Sigmoid colon (tissue), 7 donors: ENCODE data around the gene KRTAP10-9. TPM values are rescaled to one million over a fixed set of nuclear protein-coding genes. Genes with fewer than 3 reads are reported as not detected.
"Not testable (repeated sequence)": the region's sequence is repeated elsewhere in the genome, so short reads cannot be mapped to it uniquely, and the experiment has no call there.

Source experiments
- DNase-seq: peaks from one replicate; pipeline ENCODE4 v3.0.0-alpha.2; 2019
- H3K27ac ChIP-seq, 4 donors: fragments of 200-600 bp; sonication (generic); one replicate each; pipeline ENCODE4 v1.5.1; 2016 to 2019; ENCODE audit warnings: mild to moderate bottlenecking in 1 of 4
- H3K27me3 ChIP-seq, 3 donors: fragments of 200-600 bp; sonication (generic); one replicate each; pipeline ENCODE4 v1.5.1; 2019; ENCODE audit warnings: mild to moderate bottlenecking in 1 of 3
- H3K36me3 ChIP-seq, 4 donors: fragments of 200-600 bp; sonication (generic); one replicate each; pipeline ENCODE4 v1.5.1; 2016 to 2019
- H3K4me1 ChIP-seq, 4 donors: fragments of 200-600 bp; sonication (generic); one replicate each; pipeline ENCODE4 v1.5.1; 2017 to 2019
- H3K4me3 ChIP-seq, 4 donors: fragments of 200-600 bp; sonication (generic); one replicate each; pipeline ENCODE4 v1.5.1; 2017 to 2019; ENCODE audit warnings: mild to moderate bottlenecking in 2 of 4, moderate library complexity in 1 of 4
- H3K9me3 ChIP-seq, 4 donors: fragments of 200-600 bp in 3 of 4; sonication (generic) in 3 of 4; one replicate each; pipeline versions ENCODE4 v1.5.1 to v1.6.1; 2013 to 2019
- CTCF ChIP-seq, 4 experiments: fragments of 450-650 bp in 3 of 4; fragments of 200-600 bp in 1 of 4; IDR thresholded peaks; one replicate each; pipeline ENCODE4 v1.5.1; 2016 to 2019; ENCODE audit warnings: antibody characterized with exemption in 4 of 4, mild to moderate bottlenecking in 3 of 4, moderate library complexity in 2 of 4
- EP300 ChIP-seq, 4 donors: sonication (generic); formaldehyde crosslinking; IDR thresholded peaks; one replicate each; pipeline ENCODE4 v1.6.1; 2017; ENCODE audit warnings: antibody characterized with exemption in 4 of 4
- POLR2A ChIP-seq, 2 donors: fragments of 450-650 bp; IDR thresholded peaks; one replicate each; pipeline ENCODE4 v1.6.1; 2016; ENCODE audit warnings: antibody characterized with exemption in 2 of 2, mild to moderate bottlenecking in 2 of 2, moderate library complexity in 2 of 2
- POLR2AphosphoS5 ChIP-seq, 4 donors: sonication (generic); formaldehyde crosslinking; IDR thresholded peaks; one replicate each; pipeline ENCODE4 v1.6.1; 2017; ENCODE audit warnings: antibody characterized with exemption in 4 of 4
- WGBS, 2 donors: extraction: QIAGEN DNeasy Blood & Tissue Kit; methylation state at CpG; one replicate each; pipeline ENCODE4 v1.1.7; 2013; 5-methylcytosine and 5-hydroxymethylcytosine counted together
- intact Hi-C: fragments of 100-400 bp; cut with DNase I; formaldehyde crosslinking; loops from one replicate; pipeline ENCODE4 v1.15.1; 2023
- polyA plus RNA-seq, 3 donors: library from polyadenylated mRNA; stranded (reverse); fragments of 200-250 nt; gene quantifications; one replicate each; pipeline ENCODE4 v1.2.3, GENCODE V29; 2013
- total RNA-seq, 4 donors: library from RNA; depleted of rRNA; stranded (reverse); fragments of >200 nt; gene quantifications; one replicate each; pipeline ENCODE4 v1.1.0, GENCODE V29; 2016
- donor health status: healthy with polysubstance abuse.
- donor health status: Bipolar disorder and iron deficiency.
- donor health status: healthy.

KRTAP10-9 gene
- not detected for total RNA-seq
- not detected for polyA plus RNA-seq

- Histone ChIP-seq H3K36me3 (no peaks in the 10 kb centered on the region), H3K27me3 (peaks cover 0 to 26% (median 13%) of the 10 kb centered on the region in 3 donors), H3K4me1 (no peaks in the 10 kb centered on the region), H3K4me3 (no peak within 1 kb of the TSS), H3K9me3 (peaks cover 0 to 11% (median 5%) of the 10 kb centered on the region in 4 donors), H3K27ac (no peak within 1 kb of the TSS)
- intact Hi-C loops, result no loop called here
- no peak for DNase-seq
- TF ChIP-seq POLR2A (IDR thresholded peaks at IDR 0.05), result no peak
- no peak for TF ChIP-seq EP300 (IDR thresholded peaks at IDR 0.05)
- no peak for TF ChIP-seq CTCF (IDR thresholded peaks at IDR 0.05)
- no peak for TF ChIP-seq POLR2AphosphoS5 (IDR thresholded peaks at IDR 0.05)
- WGBS, 2 donors, result 51 to 54% methylated on average over 7 of the region's 7 CpGs
These were observed at the start of gene KRTAP10-9 for GRCh38 chr21:44626673-44627143. Gene KRTAP10-9, plus strand, starts transcription at chr21:44627093. Its CDS starts 79 bp downstream, at chr21:44627172.

- no peak for DNase-seq
- Histone ChIP-seq H3K4me3 (no peak overlapping the region), H3K27me3 (peaks cover 0 to 6% (median 2%) of the 10 kb centered on the region in 3 donors), H3K36me3 (no peaks in the 10 kb centered on the region), H3K27ac (no peak overlapping the region), H3K9me3 (peaks cover 0 to 10% (median 4%) of the 10 kb centered on the region in 4 donors), H3K4me1 (no peaks in the 10 kb centered on the region)
- TF ChIP-seq CTCF (IDR thresholded peaks at IDR 0.05) (no peak), POLR2AphosphoS5 (IDR thresholded peaks at IDR 0.05) (no peak), EP300 (IDR thresholded peaks at IDR 0.05) (no peak)
- intact Hi-C loops, result no loop called here
- WGBS, 2 donors, result 95% methylated on average over 17 of the region's 17 CpGs
These were observed 48.4 kb upstream of the KRTAP10-9 start for GRCh38 chr21:44578371-44579055.

GRCh38 chr21:44579056-44579832 lies 47.6 kb upstream of the KRTAP10-9 start:
- no peak for DNase-seq
- Histone ChIP-seq H3K4me3 (no peak overlapping the region), H3K9me3 (peaks cover 0 to 10% (median 4%) of the 10 kb centered on the region in 4 donors), H3K27me3 (peaks cover 0 to 7% (median 6%) of the 10 kb centered on the region in 3 donors), H3K27ac (no peak overlapping the region), H3K36me3 (no peaks in the 10 kb centered on the region), H3K4me1 (no peaks in the 10 kb centered on the region)
- WGBS, 2 donors, result 74 to 79% methylated on average over 22 of the region's 22 CpGs
- TF ChIP-seq POLR2A (IDR thresholded peaks at IDR 0.05), result no peak
- no peak for TF ChIP-seq CTCF (IDR thresholded peaks at IDR 0.05)
- TF ChIP-seq POLR2AphosphoS5 (IDR thresholded peaks at IDR 0.05), result no peak
- no peak for TF ChIP-seq EP300 (IDR thresholded peaks at IDR 0.05)
- intact Hi-C loops, result no loop called here

GRCh38 chr21:44579833-44580144 lies 47.1 kb upstream of the KRTAP10-9 start:
- peaks cover 0 to 10% (median 4%) of the 10 kb centered on the region in 4 donors for H3K9me3 ChIP-seq
- WGBS, 2 donors, result 66 to 75% methylated on average over 7 of the region's 7 CpGs
- peaks cover 0 to 10% (median 6%) of the 10 kb centered on the region in 3 donors for H3K27me3 ChIP-seq
- no peak for DNase-seq
- TF ChIP-seq POLR2A (IDR thresholded peaks at IDR 0.05) (no peak), EP300 (IDR thresholded peaks at IDR 0.05) (no peak), CTCF (IDR thresholded peaks at IDR 0.05) (no peak), POLR2AphosphoS5 (IDR thresholded peaks at IDR 0.05) (no peak)
- intact Hi-C loops, result no loop called here
- H3K27ac ChIP-seq, result no peak overlapping the region
- no peaks in the 10 kb centered on the region for H3K4me1 ChIP-seq
- H3K36me3 ChIP-seq, result no peaks in the 10 kb centered on the region
- no peak overlapping the region for H3K4me3 ChIP-seq

GRCh38 chr21:44580231-44580821 lies 46.6 kb upstream of the KRTAP10-9 start, which contains the start of gene KRTAP10-5:
Gene KRTAP10-5, minus strand, starts transcription at chr21:44580604. Its CDS starts 26 bp downstream, at chr21:44580578.
- H3K27me3 ChIP-seq, result peaks cover 0 to 15% (median 6%) of the 10 kb centered on the region in 3 donors
- H3K4me1 ChIP-seq, DNase-seq, H3K27ac ChIP-seq, H3K36me3 ChIP-seq, H3K4me3 ChIP-seq, H3K9me3 ChIP-seq, intact Hi-C loops: not testable (repeated sequence)
- 23 to 46% methylated on average over 19 of the region's 19 CpGs for WGBS, 2 donors
